K562 (cell line): ENCODE results near the gene SLC22A23. TPM values are rescaled to one million over a fixed set of nuclear protein-coding genes. Genes with fewer than 3 reads are reported as not detected.

Experiments used
- BRD4 ChIP-seq: fragments of 200-600 bp; sonication (generic); IDR thresholded peaks from 2 replicates; pipeline ENCODE4 v1.6.1; 2017; ENCODE audit warnings: inconsistent platforms
- CHD1 ChIP-seq: fragments of 200-600 bp; sonication (generic); IDR thresholded peaks from one replicate; pipeline ENCODE4 v1.6.1; 2012; ENCODE audit warnings: mild to moderate bottlenecking, moderate library complexity, low read length, inconsistent platforms
- HDAC6 ChIP-seq: IDR thresholded peaks from 2 replicates; pipeline ENCODE4 v1.6.1; 2012; ENCODE audit warnings: low read depth, mild to moderate bottlenecking, control low read depth, inconsistent platforms, low read length, moderate library complexity
- HMG20A ChIP-seq: fragments of 450-650 bp; formaldehyde crosslinking; conservative IDR thresholded peaks from 2 replicates; pipeline ENCODE4 v1.4.0; 2020; ENCODE audit warnings: mild to moderate bottlenecking, mixed read lengths
- JUN ChIP-seq, 2 experiments: sonication (generic) in 1 of 2; formaldehyde crosslinking in 1 of 2; IDR thresholded peaks; 2 replicates each; pipeline versions ENCODE4 v1.6.1 to v1.8.0; 2012 to 2022; ENCODE audit warnings: borderline replicate concordance in 2 of 2, mild to moderate bottlenecking in 2 of 2, improper control_type of control experiment in 1 of 2, low read depth in 1 of 2, low read length in 1 of 2, missing genetic modification reagents in 1 of 2
- KLF1 ChIP-seq: fragments of 450-650 bp; IDR thresholded peaks from 2 replicates; pipeline ENCODE4 v1.6.1; 2016; ENCODE audit warnings: missing genetic modification characterization, missing compliant biosample characterization
- MECOM ChIP-seq: fragments of 250-450 bp; sonication (Bioruptor Pico); IDR thresholded peaks from 2 replicates; pipeline ENCODE4 v1.8.0; 2022; ENCODE audit warnings: inconsistent platforms
- NBN ChIP-seq: fragments of 450-650 bp; IDR thresholded peaks from 2 replicates; pipeline ENCODE4 v1.6.1; 2016; ENCODE audit warnings: low read depth, mild to moderate bottlenecking
- RBM25 ChIP-seq: fragments of 200-400 bp; formaldehyde crosslinking; IDR thresholded peaks from 2 replicates; pipeline ENCODE4 v1.6.1; 2018; ENCODE audit warnings: low read length, low read depth, moderate library complexity; ENCODE audit not compliant: severe bottlenecking
- TCF15 ChIP-seq: fragments of 250-450 bp; sonication (Bioruptor Pico); IDR thresholded peaks from 2 replicates; pipeline ENCODE4 v1.8.0; 2022; ENCODE audit warnings: moderate library complexity, mild to moderate bottlenecking, inconsistent platforms
- TRIM25 ChIP-seq: fragments of 450-650 bp; IDR thresholded peaks from 2 replicates; pipeline ENCODE4 v1.7.0; 2016; ENCODE audit warnings: borderline replicate concordance
- TSC22D4 ChIP-seq: fragments of 450-650 bp; IDR thresholded peaks from 2 replicates; pipeline ENCODE4 v1.6.1; 2016; ENCODE audit warnings: missing genetic modification characterization, missing biosample characterization, control low read depth
- WHSC1 ChIP-seq: IDR thresholded peaks from one replicate; pipeline ENCODE4 v1.6.1; 2012; ENCODE audit warnings: low read length, control low read depth, inconsistent platforms
- XRCC5 ChIP-seq: fragments of 200-400 bp; formaldehyde crosslinking; IDR thresholded peaks from 2 replicates; pipeline ENCODE4 v1.6.1; 2017; ENCODE audit warnings: low read depth, mild to moderate bottlenecking, low read length
- ZNF282 ChIP-seq: sonication (generic); formaldehyde crosslinking; IDR thresholded peaks from 2 replicates; pipeline ENCODE4 v1.8.1; 2023; ENCODE audit warnings: missing genetic modification reagents
- ZNF316 ChIP-seq: fragments of 450-650 bp; IDR thresholded peaks from 2 replicates; pipeline ENCODE4 v1.6.1; 2016
- ZNF407 ChIP-seq: fragments of 450-650 bp; IDR thresholded peaks from 2 replicates; pipeline ENCODE4 v1.6.1; 2016; ENCODE audit warnings: low read depth
- polyA plus RNA-seq, 8 experiments: library from polyadenylated mRNA; depleted of rRNA in 4 of 8; stranded (reverse) in 5 of 8; unstranded in 3 of 8; fragments of >200 nt; fragmentation: Nextera tagmentation in 2 of 8; fragmentation: Illumina TruSeq in 1 of 8; extraction: Ambion mirVana in 2 of 8; extraction: Trizol in 1 of 8; gene quantifications; 2 replicates each; pipeline versions ENCODE4 v1.2.1 to v1.2.3, GENCODE V29; 2011 to 2014; ENCODE audit warnings: inconsistent platforms in 1 of 8, missing spikeins in 1 of 8
- total RNA-seq, 7 experiments: library from RNA; depleted of rRNA in 6 of 7; stranded (reverse); fragments of >200 nt in 6 of 7; fragmentation: Illumina TruSeq in 2 of 7; extraction: Trizol in 2 of 7; gene quantifications; 2 replicates each; pipeline versions ENCODE4 v1.2.1 to v1.2.3, GENCODE V29; 2011 to 2021; ENCODE audit warnings: low replicate concordance in 1 of 7
- TF ChIP-seq, protein P1 (sequence below): sonication (generic); formaldehyde crosslinking; IDR thresholded peaks from 2 replicates; pipeline ENCODE4 v1.8.0; 2022; ENCODE audit warnings: mild to moderate bottlenecking, missing genetic modification reagents

The SLC22A23 gene
- total and polyA plus RNA-seq, 9 of the 15 experiments (the other 6 are each of a cell fraction or from before 2014, with no cell fraction given): 0.30 to 8.7 (median 2.5) TPM

DNA sequence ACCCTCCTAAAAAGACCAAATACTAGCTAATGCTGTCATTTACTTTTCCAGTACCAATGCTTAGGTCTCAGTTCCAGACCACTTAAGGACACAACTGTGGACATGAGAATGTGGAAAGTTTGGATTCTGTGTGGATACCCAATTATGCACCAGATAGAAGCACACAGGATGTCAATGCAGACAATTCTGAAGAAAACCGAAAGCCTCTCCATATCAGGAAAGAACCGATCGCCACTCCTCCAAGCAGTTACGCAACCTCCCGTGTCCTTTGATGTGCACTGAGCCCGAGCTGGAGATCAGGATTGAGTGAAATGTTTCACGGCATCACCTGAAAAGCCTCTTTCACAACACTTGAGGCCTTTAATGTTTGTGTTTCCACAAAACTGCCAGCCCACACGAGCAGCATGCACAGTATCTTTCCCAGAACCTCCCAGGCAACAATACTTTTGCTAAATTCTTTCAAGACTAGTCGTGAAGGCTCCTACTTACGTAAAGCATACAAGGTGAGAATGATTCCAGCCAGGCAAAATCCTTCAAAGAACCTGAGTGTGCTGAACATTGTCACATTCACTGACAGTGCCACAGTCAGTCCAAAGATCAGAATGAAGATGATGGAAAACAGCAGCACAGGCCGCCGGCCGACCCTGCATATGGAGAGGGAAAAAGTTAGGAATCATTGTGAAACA, 47.0 kb downstream of the SLC22A23 start (continued):
- TF ChIP-seq ZNF282 (CRISPR knock-in tag): no peak
- TF ChIP-seq TCF15 (CRISPR knock-in tag): no peak
- no peak for TF ChIP-seq XRCC5
- no peak for TF ChIP-seq TSC22D4 (tag)
- TF ChIP-seq TRIM25: no peak
- TF ChIP-seq NBN: peak; percentile 58; the same call in 1 of the 2 replicates
- no peak for TF ChIP-seq JUN (IDR thresholded peaks at IDR 0.05; ENCODE audit: borderline replicate concordance, low read depth, low read length)
- TF ChIP-seq JUN (CRISPR knock-in tag; IDR thresholded peaks at IDR 0.05; ENCODE audit: borderline replicate concordance): no peak
- no peak for TF ChIP-seq KLF1 (tag)
- TF ChIP-seq HDAC6: no peak
- peak; percentile 11 for TF ChIP-seq WHSC1
- TF ChIP-seq HMG20A (CRISPR knock-in tag): no peak
- TF ChIP-seq CHD1: no peak
- no peak for TF ChIP-seq RBM25
- no peak for TF ChIP-seq ZNF407
- no peak for TF ChIP-seq BRD4
- TF ChIP-seq MECOM: no peak
- TF ChIP-seq, protein P1, sequence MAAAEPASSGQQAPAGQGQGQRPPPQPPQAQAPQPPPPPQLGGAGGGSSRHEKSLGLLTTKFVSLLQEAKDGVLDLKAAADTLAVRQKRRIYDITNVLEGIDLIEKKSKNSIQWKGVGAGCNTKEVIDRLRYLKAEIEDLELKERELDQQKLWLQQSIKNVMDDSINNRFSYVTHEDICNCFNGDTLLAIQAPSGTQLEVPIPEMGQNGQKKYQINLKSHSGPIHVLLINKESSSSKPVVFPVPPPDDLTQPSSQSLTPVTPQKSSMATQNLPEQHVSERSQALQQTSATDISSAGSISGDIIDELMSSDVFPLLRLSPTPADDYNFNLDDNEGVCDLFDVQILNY: 0 out of 2 replicates have a peak, but pooled peaks have one; percentile 18
- TF ChIP-seq ZNF316: no peak
